COLO668 (cell line): Measurements from ENCODE around the gene EML4.

Source experiments
- DNase-seq: peaks from one replicate; lab custom pipeline; 2025; ENCODE audit not compliant: unreplicated experiment; lab: John Stamatoyannopoulos, UW

Gene EML4

DNA sequence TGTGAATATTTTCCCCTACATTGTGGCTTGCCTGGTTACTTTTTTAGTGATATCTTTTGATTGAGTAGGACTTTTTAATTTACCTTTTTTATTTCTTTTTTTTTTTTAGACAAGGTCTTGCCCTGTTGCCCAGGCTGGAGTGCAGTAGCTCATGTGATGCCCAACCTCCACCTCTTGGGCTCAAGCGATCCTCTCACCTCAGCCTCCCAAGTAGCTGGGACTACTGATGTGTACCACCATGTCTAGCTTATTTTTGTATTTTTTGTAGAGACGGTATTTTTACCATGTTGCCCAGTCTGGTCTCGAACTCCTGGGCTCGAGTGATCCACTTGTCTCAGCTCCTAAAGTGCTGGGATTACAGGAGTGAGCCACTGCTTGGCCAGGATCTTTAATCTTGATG lies 25.3 kb downstream of the EML4 start:
- DNase-seq: no peak

DNA sequence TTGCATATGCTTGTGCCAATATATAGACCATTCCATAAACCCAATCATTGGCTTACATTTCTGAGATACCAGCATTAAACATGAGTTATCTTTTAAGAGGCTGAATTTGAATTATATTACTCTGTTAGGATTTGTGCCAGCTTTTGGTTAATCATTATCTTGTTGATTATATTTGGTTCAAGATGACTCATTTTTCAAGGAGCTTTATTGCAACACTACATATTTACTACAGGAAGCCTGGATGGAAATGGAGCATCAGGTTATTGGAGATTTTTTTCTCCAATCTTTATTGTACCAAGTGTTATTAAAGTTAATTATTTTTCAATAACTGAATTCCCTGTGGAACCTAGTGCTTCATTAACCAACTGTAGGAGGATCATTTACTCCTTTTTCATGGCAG lies 26.4 kb downstream of the EML4 start:
- DNase-seq: no peak

DNA sequence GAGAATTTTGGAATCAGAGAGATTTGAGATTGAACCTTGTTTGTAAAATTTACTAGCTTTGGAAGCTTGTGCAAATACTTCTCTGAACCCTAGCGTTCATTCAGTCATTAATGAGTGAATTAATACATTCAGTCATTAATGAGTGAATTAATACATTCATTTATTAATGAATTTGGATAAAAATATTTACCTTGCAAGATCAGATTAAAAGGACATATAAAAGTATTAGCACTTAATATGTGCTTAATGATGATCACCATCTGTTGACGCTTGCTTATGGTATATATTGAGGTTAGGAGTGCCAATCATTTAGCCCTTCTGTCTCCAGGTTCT lies 26.9 kb downstream of the EML4 start:
- DNase-seq: no peak

DNA sequence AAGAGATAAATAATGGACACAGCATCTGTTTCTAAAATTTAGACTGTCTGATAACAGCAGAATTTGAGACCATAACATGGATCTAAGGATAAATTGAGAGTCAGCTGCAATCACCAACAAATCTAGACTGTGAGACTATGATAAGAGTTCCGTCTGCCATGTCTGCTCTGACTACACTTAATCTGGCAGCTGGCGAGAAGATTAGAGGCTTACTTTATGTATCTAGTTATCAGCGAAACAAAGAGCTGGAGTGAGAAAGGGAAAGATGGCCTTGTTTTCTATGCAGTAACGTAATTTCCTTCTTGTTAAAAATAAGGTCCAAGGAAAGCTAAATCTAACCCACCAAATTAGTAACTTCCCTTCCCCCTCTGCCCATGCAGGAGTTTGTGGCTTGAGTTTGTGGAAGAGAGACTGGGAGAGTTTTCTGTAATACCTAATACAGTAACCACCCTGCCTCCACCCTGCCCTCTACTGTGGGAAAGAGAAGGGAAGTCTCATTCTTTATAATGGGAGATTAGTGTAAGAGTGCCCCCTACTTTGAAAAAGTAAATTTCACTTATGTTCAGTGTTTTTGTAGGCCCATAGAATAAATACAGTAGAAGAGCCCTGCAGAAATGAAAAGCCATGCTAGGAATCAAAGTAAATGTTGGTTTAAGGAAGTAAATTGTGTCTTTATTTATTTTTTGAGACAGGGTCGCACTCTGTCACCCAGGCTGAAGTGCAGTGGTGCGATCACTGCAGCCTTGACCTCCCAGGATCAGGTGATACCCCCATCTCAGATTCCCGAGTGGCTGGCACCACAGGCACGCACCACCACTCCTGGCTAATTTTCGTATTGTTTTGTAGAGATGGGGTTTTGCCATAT lies 27.5 kb downstream of the EML4 start:
- peak; percentile 40 for DNase-seq

DNA sequence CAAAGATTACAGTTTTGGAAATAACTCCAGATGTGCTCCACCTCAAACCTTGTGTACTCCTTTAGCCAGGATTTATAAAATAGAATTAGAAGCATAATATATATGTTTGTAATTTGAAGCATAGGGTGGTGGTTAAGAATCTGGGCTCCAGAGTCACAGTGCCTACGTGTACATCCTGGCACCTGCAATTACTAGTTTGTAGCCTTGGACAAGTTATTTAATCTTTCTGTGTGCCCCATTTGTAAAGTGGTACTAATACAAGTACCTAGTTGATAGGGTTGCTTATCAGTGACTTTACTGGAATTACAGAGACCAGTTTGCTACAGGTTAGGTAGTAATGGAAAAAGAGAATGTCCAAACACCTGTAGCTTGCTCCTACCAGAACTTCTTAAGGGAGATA lies 28.6 kb downstream of the EML4 start:
- no peak for DNase-seq

DNA sequence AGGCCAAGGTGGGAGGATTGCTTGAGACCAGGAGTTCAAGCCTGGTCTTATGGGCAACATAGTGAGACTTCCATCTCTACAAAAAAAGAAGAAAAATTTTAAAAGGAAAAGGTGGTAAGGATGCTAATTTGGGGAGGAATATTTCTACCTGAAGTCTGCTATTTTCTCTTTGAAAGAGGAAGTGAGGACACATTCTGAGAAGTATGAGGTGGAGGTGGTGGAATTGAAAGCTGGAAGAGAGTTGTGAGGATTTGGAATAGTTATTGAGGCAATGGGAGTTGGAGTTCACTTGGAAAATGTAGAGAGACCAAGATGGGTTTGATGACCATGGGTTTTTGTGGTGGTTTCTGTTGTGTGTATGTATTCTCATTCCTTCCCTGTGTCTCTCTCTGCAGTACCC lies 29.3 kb downstream of the EML4 start:
- no peak for DNase-seq

DNA sequence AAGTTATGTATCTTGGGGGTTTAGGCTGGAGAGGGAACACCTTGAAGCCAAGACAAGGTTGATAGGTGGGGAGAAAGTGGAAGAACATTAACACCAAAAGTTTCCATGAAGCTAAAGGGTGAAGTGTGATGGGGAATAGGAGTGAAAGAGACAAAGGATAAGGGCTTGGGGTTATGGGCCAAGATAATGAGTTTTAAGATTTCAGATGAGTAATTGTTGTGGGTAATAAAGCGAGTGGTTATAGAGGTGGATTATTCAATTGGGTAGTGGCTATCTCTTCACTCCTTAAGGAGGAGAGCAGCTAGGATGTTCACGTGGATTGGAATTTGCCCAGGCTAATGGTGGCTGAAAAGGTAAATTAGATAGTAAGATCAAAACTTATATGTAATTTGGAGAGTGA lies 29.8 kb downstream of the EML4 start:
- DNase-seq: no peak

DNA sequence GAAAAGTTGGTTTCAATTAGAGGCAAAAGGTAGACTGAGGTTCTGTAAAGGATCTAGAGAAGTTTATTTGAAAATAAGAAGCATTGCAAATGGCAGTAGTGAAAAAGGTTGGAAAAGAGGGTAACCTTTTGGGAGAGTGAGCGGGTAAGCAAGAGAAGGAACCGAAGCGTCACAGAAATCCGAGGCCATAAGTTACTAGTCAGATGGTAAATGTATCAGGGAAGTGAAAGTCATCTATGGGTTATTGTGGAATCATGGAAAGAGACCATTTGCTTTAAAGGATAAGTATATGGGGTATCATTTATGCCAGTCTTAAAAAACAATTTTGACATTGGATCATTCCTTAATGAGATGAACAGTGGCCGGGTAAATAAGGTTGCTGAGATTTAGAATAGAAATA lies 30.5 kb downstream of the EML4 start:
- no peak for DNase-seq

DNA sequence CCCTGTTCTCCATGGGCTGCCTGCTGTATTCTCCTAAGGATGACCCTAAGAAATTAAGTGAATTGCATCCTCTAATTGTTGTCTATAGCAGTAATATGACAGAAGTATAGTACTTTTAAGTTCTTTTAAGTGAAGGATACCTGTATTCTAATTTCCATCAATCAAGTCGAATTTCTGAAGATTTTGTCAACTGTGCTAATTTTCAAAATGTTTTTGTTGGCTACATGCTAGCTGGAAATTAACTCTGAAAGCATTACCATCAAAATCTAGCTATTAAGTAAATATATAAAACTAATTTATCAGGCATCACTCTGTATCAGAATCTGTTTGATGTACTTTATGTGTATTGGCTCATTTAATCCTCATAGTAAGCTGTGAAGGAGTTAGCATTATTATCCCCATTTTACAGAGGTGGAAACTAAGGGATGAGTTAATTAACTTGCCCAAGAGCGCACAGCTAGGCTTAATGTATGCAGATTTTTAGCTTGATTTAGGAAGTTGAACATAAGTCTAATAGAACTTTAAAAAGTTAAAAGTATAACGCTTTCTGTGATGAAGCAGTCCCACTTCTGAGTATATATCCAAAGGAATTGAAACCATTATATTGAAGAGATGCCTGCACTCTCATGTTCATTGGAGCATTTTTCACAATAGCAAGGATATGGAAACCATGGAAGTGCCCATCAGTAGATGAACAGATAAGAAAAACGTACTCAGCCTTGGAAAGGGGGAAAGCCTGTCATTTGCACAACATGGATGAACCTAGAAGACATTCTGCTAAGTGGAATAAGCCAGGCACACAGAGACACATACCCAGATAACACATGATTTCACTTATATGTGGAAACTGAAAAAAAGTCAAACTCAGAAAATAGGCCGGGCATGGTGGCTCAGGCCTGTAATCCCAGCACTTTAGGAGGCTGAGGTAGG lies 32.0 kb downstream of the EML4 start:
- no peak for DNase-seq

DNA sequence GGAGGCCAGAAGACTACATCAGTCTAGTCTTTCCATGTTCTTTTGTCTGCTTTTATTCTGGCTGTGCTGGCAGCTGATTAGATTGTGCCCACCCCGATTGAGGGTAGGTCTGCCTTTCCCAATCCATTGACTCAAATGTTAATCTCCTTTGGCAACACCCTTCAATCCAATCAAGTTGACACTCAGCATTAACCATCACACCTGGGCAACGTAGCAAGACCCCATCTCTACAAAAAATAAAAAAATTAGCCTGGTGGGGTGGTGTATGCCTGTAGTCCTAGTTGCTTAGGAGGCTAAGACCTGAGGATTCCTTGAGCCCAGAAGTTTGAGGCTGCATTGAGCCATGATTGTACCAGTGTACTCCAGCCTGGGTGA lies 33.5 kb downstream of the EML4 start:
- no peak for DNase-seq

DNA sequence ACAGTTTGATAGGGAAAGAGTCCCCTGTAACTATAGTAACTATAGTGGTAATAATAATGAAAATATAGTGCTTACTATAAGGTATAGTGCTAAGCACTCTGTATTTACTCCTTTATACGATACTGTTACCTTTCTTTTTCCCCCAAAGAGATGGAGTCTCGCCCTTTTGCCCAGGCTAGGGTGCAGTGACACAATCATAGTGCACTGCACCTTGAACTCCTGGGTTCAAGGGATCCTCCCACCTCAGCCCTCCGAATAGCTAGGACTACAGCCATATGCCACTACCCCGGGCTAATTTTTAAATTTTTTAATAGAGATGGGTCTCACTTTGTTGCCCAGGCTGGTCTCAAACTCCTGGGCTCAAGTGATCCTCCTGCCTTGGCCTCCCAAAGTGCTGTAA lies 34.6 kb downstream of the EML4 start:
- no peak for DNase-seq

DNA sequence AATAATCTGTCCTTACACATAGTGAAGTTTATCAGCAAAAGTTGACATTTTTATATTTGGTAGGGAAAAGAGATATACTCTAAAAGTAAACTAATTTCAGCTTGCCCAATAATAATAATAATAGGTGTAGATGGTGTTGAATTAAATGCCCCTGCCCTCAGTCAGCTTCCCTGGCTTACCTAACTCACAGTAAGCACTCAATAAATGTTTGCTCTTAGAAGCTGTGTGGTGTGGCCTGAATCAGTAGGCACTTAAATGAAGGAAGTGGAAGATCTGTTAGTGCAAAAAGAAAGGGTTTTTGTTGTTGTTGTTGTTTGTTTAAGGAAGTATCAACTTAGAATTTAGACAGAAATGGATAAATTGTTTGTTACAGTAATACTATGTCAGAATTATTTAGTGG lies 36.2 kb downstream of the EML4 start:
- no peak for DNase-seq

DNA sequence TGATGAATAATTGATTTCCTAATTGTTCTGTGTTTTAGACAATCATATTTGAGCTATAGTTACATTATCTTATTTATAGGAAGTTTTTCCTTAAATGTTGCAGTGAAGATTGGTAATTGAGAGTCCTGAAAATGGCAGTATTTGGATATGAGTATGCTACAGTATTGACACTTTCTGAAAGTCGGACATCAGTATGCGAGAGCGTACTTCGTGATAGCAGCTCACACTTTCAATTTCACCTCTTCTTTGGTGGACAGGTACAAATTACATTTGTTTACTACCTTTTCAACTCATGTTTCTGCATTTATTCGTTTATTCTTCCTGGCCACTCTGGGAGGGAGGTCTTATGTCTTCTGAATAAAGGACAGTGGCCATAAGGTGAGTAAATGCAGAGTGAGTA lies 38.7 kb downstream of the EML4 start:
- DNase-seq: no peak

DNA sequence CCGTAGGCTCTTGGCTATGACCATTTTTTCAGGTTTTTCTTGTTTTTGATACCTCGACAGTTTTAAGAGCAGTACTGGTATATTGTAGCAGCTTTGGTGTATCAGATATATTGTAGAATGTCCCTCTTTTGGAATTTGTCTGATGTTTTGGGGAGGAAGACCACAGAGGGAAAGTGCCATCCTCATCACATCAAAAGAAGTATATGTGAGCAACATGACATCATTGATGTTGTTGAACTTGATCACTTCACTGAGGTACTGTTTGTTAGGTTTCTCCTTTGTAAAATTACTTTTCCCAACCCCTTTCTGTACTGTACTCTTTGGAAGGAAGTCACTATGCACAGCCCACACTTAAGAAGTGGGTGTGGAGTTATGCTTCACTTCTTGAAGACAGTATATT lies 41.0 kb downstream of the EML4 start:
- DNase-seq: no peak

DNA sequence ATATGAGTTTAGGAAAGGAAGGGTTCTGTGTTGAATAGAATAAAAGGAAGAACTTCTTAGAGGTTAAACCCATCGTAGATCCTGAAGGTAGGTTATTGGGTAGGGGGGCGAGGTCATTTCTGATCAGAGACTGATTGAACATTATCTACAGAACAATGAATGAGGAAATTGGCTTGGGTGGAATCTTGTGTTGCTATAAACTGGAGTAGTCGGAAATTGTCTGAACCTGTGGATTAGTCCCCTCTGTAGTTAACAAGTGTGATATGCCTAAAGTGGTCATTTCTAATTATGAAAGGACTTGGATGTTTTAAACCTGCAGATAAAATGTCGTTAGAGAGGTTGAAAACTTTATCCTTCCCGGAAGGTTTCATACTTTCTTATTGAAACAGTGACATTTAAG lies 42.1 kb downstream of the EML4 start:
- DNase-seq: no peak

DNA sequence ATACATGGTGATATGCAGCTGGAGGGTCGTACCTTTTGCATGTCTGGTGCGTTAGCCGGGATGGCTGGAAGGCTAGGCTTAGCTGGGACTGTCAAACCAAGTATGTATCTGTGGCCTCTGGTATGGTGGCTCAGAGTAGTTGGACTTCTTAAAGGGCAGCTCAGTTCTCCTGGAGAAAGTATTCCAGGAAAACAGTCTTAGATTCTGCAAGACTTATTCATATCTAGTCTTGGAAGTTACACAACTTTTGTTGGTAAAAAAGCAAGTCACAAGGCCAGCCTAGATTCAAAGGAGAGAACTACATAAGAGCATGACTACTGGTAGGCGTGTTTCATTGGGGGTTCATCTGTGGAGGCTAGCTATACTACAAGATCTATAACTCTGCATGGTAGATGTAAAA lies 45.5 kb downstream of the EML4 start:
- DNase-seq: no peak

DNA sequence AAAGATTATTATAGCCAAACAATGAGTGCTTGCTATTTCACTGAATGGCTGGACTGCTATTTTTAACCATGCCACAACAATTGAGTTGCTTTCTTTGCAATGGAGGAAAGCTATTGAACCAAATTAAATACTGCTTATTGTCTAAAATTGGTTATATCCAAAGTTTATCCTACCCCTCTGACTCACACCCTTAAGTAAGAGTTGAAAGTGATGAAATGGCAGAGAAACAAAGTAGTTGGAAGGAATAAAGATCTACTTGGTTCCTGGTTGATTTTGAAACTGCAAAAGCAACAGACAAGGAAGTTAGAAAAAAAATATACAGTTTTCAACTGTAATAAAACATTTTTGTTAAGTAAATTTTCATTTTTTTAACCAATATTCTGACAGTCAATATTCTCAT lies 47.5 kb downstream of the EML4 start:
- no peak for DNase-seq

DNA sequence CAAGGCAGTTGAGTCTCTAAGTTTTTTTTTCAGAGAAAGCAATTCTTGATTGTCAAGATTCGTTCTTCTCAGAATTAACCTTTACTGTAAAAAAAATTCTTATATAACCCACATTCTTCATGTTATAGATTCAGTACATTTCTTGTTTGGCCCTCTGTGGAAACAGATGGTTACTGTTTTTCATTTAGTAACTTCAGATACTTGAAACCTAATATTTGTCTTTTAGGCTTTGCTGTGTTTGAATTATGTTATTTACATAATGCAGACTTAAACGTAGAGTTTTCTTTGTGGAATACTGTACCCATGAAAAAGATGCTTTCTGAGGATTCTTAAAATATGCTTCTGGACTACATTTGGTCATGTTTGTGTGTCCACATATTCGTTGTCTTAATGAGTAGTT lies 48.2 kb downstream of the EML4 start:
- no peak for DNase-seq

DNA sequence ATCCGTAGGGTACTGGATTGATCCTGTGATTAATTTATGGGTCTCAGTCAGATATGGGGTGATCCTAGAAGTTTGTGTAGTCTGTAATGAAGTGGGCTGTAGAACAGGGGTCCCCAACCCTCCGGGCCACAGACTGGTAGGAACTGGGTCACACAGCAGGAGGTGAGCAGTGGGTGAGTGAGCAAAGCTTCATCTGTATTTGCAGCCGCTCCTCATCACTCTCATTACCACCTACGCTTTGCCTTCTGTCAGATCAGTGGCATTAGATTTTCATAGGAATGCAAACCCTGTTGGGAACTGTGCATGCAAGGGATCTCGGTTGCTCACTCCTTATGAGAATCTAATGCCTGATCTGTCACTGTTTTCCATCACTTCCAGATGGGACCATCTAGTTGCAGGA lies 48.8 kb downstream of the EML4 start:
- no peak for DNase-seq

DNA sequence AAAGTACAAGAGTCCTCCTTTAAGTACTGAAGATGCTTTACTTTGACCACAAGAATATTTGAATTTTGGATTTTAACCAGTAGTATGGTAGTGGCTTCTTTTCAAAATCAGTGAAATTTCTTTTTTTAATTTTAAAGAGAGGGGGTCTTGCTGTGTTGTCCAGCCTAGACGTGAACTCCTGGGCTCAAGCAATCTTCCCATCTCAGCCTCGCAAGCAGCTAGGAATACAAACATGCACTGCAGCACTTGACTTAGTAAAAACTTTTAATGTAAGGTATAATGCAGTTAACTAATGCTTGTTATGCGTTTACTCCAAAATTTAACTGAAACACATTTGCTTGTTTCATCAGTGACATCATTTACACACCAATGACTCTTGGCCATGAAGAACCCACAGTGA lies 49.6 kb downstream of the EML4 start:
- DNase-seq: no peak

DNA sequence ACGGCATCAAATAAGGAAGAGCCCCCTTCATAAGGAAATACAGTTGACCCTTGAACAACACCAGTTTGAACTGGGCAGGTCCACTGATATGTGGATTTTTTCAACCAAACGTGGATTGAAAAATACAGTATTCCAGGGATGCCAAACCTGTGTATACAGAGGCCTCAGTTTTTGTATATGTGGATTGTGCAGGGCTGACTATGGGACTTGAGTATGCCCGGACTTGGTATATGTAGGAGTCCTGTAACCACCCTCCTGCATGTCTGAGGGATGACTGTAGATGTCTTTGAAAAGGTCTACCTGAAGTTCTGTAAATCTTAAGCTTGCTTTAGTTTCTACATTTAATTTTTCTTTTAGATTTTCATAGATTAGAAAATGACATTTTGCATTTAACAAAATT lies 50.0 kb downstream of the EML4 start:
- DNase-seq: no peak

DNA sequence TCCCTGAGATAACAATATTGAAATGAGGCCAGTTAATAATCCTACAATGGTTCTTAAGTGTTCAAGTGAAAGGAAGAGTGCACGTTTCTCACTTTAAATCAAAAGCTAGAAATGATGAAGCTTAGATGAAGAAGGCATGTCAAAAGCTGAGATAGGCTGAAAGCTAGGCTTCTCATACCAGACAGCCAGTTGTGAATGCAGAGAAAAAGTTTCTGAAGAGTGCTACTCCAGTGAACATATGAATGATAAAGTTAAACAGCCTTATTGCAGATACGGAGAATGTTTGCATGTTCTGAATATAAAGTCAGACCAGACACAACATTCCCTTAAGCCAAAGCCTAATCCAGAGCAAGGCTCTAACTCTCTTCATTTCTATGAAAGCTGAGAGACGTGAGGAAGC lies 51.4 kb downstream of the EML4 start:
- no peak for DNase-seq
